ENCODE measurements around the gene DES. TPM values are rescaled to one million over a fixed set of nuclear protein-coding genes. Genes with fewer than 3 reads are reported as not detected.
A peak's percentile ranks its signal among the peaks of the same experiment; 100 is the strongest.

The DES gene
- total RNA-seq, 4 donors from 2014 or later: 578 to 3,551 (median 1,628) TPM

DNA sequence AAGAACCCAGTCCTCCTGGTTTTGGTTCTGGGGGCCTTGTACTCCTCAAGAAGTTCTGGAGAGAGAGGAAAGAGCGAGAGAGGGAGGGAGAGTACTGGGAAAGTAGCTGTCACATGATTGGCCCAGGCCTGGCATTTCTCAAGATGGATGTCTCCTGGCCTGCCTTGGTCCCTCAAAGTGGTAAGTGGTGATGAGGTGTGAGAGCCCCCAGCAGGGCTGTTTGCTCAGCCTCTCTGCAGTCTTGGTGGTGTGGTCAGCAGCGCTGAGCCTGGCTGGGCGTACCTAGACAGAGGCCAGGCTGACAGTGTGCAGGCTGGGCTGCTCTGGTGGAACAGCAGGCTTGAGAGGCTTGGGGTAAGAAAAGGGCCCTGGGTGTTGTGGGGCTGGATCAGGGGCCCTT is 19.0 kb downstream of the DES start:
- peaks cover 0 to 10% of the 10 kb centered on the region in 2 donors for H3K4me1 ChIP-seq
- no peaks in the 10 kb centered on the region for H3K27me3 ChIP-seq
- peak; percentile 42 to 72 for DNase-seq

DNA sequence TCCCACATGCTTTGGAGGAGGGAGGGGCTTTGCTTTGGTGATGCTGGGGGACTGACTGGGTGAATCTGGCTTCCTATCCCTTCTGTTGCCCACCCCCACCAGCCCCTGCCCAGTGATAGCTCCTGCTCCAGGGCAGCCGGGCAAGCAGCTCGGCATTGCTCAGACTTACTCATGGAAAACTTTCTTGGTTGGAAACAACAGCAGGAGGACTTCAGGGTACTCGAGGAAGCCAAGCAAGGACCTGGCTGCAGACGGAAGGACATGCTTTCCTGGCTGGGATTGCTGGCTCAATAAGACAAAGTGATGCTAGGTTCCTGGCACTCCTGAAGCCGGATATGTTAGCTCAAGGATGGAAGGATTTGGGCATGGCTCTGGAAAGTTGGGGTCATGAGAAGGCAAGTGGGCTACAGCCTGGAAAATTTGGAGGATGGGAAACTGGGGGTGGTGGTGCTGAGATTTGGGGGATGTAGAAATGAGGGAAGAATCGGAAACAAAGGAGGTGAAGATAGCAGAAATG is 19.6 kb downstream of the DES start:
- no peaks in the 10 kb centered on the region for H3K36me3 ChIP-seq
- no peaks in the 10 kb centered on the region for H3K9me3 ChIP-seq
- H3K4me1 ChIP-seq: peaks cover 0 to 10% of the 10 kb centered on the region in 2 donors
- peak overlapping the region; percentile 92 to 96 for H3K27ac ChIP-seq
- intact Hi-C loops (cut with DNase I; ENCODE audit: low total_unique reads): no loop called here
- DNase-seq: peak in 1 of 2 donors; percentile 11
- TF ChIP-seq POLR2A (IDR thresholded peaks at IDR 0.05): no peak
- TF ChIP-seq, protein P1, sequence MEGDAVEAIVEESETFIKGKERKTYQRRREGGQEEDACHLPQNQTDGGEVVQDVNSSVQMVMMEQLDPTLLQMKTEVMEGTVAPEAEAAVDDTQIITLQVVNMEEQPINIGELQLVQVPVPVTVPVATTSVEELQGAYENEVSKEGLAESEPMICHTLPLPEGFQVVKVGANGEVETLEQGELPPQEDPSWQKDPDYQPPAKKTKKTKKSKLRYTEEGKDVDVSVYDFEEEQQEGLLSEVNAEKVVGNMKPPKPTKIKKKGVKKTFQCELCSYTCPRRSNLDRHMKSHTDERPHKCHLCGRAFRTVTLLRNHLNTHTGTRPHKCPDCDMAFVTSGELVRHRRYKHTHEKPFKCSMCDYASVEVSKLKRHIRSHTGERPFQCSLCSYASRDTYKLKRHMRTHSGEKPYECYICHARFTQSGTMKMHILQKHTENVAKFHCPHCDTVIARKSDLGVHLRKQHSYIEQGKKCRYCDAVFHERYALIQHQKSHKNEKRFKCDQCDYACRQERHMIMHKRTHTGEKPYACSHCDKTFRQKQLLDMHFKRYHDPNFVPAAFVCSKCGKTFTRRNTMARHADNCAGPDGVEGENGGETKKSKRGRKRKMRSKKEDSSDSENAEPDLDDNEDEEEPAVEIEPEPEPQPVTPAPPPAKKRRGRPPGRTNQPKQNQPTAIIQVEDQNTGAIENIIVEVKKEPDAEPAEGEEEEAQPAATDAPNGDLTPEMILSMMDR (IDR thresholded peaks at IDR 0.05): no peak
- H3K27me3 ChIP-seq: no peaks in the 10 kb centered on the region
- H3K4me3 ChIP-seq: no peak overlapping the region

More for the DNA sequence above, 19.0 kb downstream of the DES start:
- no peak for TF ChIP-seq POLR2A (IDR thresholded peaks at IDR 0.05)
- TF ChIP-seq, protein P1 (IDR thresholded peaks at IDR 0.05): no peak
- Histone ChIP-seq H3K4me3 (no peak overlapping the region), H3K27ac (peak overlapping the region; percentile 92 to 96), H3K36me3 (no peaks in the 10 kb centered on the region), H3K9me3 (no peaks in the 10 kb centered on the region)
- intact Hi-C loops (cut with DNase I; ENCODE audit: low total_unique reads): no loop called here

DNA sequence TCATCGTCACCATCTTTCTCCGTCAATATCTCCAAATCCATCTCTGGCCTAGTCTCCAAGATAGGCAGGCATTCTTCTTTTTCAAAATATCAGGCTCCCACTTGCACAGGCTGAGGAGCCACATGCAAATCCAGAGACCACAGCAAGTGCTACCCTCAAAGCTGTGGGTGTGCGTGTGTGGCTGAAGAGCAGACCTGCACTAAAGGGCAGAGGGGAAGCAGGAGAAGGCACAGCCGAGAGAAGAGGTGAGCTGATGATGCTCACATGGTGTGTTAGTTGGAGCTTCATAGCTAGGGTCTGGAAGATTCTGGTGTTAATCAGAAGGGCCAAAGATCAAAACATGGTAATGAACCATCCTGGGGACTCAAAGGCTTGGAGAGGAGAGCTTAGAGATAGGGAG is 20.3 kb downstream of the DES start:
- Histone ChIP-seq H3K27me3 (no peaks in the 10 kb centered on the region), H3K4me3 (no peak overlapping the region), H3K36me3 (no peaks in the 10 kb centered on the region), H3K27ac (peak overlapping the region in 1 of 2 donors; percentile 59), H3K4me1 (peaks cover 0 to 10% of the 10 kb centered on the region in 2 donors), H3K9me3 (no peaks in the 10 kb centered on the region)
- intact Hi-C loops (cut with DNase I; ENCODE audit: low total_unique reads): no loop called here
- no peak for DNase-seq
- TF ChIP-seq POLR2A (IDR thresholded peaks at IDR 0.05): no peak

DNA sequence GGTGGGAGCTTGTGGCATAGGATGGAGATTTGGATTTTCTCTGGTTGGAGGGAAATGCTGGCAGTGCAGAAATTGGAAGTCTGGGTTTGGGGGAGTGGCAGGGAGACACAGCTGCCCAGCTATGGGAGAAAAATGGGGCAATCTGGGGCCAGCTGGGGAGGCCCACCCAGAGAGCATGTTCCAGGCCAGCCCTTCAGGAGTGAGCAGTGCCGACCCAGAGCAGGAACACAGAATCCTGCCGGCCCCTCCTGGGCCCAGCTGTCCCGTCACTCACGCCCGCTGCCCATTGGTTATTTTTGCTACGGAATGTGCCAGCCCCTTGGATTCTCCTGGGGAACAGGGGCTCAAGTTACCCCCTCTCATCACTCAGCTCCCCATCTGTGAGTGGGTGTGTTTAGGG is 21.3 kb downstream of the DES start:
- H3K27me3 ChIP-seq: no peaks in the 10 kb centered on the region
- H3K27ac ChIP-seq: peak overlapping the region; percentile 39 to 59
- intact Hi-C loops (cut with DNase I; ENCODE audit: low total_unique reads): no loop called here
- H3K4me1 ChIP-seq: peaks cover 0 to 10% of the 10 kb centered on the region in 2 donors
- no peaks in the 10 kb centered on the region for H3K36me3 ChIP-seq
- H3K4me3 ChIP-seq: no peak overlapping the region
- peak; percentile 19 to 31 for DNase-seq
- H3K9me3 ChIP-seq: no peaks in the 10 kb centered on the region
- TF ChIP-seq, protein P1 (IDR thresholded peaks at IDR 0.05): no peak
- TF ChIP-seq POLR2A (IDR thresholded peaks at IDR 0.05): no peak

DNA sequence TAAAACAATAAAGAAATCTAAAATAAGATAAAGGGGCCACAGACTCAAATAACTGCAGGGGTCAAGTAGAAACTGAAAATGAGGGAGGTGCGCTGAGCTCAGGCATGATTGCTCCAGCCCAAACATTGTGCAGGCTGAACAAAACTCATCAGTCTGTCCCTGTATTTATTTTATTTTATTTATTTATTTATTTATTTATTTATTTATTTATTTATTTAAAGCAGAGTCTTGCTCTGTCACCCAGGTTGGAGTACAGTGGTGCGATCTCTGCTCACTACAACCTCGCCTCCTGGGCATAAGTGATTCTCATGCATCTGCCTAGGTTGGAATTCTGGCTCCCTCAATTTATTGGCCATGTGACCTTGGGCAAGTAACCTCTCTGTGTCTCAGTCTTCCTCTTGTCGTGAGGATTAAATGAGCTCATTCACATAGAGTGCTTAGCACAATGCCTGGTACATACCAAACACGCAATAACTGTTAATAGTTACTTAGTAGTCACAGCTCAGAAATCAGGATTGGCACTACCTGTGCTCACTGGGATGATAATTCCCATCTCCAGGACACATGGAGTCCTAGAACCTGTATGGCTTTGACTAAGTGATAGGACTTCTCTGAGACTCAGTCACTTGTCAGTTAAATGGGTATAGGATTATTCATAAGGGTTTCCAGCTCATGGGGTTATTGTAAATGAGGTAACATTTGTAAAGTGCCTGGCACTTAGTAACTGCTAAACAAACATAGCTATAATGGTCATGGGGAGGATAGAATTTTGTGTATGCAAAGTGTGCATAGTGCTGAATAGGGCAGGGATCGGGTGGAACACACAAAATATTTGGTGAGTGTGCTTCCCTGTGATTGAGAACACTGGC is 22.4 kb downstream of the DES start:
- intact Hi-C loops (cut with DNase I; ENCODE audit: low total_unique reads): no loop called here
- no peaks in the 10 kb centered on the region for H3K27me3 ChIP-seq
- peaks cover 0 to 5% of the 10 kb centered on the region in 2 donors for H3K4me1 ChIP-seq
- H3K4me3 ChIP-seq: no peak overlapping the region
- peak overlapping the region; percentile 97 to 98 for H3K27ac ChIP-seq
- no peaks in the 10 kb centered on the region for H3K36me3 ChIP-seq
- TF ChIP-seq, protein P1 (IDR thresholded peaks at IDR 0.05): no peak
- TF ChIP-seq POLR2A (IDR thresholded peaks at IDR 0.05): no peak
- DNase-seq: peak in 1 of 2 donors; percentile 15
- H3K9me3 ChIP-seq: no peaks in the 10 kb centered on the region

Measured in uterus (tissue), 4 donors.